ENCODE data around the gene DGCR8.

The DGCR8 gene

DNA sequence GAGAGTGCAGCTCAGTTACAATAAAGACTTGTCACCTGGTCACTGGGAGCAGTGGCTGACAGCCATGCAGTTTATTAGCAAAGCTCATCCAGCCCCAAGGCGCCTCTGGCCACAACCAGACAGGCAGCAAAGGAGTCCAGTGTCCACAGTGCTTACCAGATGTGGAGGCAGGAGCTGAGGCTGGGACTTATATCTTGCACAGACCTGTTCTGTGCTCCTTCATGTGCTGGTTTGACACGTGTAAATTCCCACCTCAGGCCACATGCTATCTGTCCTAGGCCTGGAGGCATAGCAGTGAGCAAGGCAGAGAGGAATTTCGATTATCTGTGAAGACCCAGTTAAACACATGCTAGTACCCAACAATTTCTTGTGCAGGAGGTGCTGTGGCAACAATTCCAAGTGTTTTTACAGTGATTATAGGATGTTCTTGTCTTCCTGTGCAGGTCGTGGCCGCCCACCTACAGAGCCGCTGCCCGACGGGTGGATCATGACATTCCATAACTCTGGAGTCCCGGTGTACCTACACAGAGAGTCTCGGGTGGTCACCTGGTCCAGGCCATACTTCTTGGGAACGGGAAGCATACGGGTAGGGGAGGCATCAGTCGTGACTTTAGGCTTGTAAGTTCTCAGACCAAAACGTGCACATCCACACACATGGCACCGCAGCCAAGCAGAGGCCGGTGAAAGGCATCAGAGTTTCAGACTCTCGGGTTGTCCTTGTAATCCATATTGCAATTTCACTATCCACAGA is 9.4 kb downstream of the DGCR8 start:
- no peak for DNase-seq (ENCODE audit: low read depth in 1 of 2, low spot score in 1 of 2)

DNA sequence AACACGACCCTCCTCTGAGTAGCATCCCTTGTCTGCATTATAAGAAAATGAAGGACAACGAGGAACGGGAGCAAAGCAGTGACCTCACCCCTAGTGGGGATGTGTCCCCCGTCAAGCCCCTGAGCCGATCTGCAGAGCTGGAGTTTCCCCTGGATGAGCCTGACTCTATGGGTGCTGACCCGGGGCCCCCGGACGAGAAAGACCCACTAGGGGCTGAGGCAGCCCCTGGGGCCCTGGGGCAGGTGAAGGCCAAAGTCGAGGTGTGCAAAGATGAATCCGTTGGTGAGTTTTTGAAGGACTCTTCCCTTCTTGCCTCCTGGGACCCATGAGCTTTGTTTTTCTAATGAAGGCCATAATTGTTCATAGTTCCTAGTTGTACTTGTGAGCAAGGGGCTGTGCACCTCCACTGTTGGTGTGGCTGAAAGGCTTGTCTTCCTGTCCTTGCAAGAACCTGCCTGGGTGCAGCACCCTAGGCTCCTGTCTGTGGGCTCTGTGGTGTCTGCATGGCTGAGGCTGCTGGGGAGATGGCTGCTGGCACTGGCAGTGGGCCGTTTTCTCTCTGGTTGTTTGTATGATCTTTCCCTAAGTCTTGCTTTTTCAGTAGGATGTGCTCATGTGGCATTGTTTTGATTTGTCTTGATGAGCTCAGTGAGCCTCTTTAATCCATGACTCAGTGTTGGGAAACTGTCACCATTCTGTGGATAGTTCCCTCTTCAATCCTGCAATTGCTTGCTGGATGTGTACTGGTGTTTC is 10.1 kb downstream of the DGCR8 start:
- DNase-seq (ENCODE audit: low read depth in 1 of 2, low spot score in 1 of 2), result no peak

DNA sequence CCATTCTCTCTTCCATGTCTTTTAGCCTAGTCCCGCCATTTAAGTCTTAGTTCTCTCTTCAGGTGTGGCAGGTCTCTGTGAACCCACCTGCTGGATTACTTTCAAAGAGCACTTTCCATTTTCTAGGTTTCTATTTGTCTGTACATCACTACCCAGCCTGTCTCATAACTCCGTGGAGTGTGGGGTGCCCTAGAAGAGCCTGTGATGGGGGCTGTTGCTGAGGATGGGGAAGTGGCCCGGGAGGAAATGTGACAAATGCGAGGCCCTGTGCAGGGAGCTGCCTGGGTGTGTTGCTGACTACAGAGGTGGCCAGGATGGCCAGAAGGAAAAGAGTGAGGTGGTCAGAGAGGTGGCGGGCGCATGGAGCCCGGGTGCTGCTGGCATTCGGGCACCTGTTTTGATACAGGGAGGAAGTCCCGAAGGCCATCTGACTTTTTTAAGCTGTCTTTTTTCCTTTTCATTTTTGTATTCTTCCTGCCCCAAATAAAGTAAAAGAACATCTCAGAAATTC is 10.7 kb downstream of the DGCR8 start:
- no peak for DNase-seq (ENCODE audit: low read depth in 1 of 2, low spot score in 1 of 2)

DNA sequence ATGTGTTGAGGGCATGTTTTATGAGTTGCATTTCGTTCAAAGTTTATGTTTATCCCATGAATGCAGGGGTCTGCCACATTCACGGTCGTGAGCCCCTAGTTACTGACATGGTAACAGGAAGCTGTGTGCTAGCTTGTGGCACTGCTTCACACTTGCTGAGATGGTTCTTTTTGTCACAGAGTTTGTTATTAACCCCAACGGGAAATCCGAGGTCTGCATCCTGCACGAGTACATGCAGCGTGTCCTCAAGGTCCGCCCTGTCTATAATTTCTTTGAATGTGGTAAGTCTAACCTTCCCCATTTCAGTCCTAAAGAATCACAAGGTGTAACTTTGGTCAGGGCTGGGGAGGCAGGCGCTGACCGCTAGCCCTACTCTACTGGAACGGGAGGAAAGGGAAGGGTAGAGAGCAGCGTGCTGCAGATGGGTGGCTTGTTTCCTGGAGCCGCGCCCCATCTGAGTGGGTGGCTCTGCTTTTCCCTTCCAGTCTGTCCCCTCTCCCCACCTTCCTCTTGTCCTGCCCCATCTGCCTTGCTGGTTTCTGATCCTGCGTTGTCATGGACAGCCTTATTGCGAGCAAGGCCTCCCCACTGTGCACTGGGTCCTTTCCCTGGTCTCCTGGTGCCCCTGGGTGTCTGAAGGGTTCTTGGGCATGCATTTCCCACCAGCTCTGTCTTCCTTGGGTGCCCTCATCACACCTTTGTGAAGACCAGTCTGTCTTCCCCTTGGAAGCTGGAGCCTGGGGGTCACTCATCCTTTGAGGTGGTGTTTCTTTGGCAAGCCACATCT is 11.8 kb downstream of the DGCR8 start:
- DNase-seq (ENCODE audit: low read depth in 1 of 2, low spot score in 1 of 2), result no peak

DNA sequence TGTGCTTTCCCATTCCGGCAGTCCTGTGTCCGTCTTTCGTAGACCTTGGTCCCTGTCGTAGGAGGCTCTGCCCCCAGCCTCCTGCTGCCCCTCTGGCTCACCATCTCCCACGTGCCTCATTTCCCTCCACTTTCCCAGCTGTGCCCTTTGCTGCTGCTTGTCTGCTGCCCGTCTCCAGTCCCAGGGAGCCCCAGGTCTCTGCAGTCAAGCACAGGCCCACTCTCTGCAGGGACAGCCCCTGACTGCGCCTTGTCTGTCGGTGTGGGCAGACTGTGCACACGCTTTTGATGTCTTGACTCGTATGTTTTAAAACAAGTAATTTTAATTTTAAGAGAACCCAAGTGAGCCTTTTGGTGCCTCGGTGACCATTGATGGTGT is 12.4 kb downstream of the DGCR8 start:
- no peak for DNase-seq (ENCODE audit: low read depth in 1 of 2, low spot score in 1 of 2)

DNA sequence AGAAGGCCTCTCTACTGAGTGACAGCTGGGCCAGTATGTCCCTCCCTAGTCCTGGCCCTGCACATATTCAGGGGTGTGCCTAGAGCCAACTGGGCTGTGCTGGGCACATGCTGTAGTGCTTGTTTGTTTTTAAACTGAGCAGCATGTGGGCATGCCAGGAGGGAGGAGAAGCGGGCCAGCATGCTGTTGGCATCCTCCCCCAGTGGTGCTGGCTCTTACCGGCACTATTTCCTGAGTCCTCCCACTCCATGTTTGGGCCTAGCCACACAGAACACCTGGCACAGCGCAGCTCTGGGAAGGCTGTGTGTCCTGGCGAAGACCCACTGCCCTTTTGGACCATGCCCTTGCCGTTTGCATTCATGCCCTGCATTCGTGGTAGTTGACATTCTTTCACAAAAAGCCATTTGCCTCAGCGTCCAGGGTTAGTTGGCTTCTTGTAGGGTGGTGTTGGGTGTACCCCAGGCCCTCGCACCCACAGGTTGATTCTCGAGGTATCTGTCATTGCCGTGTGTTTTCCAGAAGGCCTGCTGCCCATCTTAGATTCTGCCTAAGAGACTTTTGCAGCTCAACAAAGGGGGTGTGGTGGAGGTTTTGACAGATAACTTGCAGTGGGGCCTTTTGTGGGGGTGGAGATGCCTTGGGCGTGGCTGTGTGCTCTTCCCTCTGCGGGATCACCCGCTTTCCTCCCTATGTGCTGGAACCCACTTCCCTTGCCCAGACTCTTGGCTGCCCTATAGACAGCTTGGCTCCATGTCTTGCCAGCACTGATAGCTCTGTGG is 13.6 kb downstream of the DGCR8 start:
- no peak for DNase-seq (ENCODE audit: low read depth in 1 of 2, low spot score in 1 of 2)

DNA sequence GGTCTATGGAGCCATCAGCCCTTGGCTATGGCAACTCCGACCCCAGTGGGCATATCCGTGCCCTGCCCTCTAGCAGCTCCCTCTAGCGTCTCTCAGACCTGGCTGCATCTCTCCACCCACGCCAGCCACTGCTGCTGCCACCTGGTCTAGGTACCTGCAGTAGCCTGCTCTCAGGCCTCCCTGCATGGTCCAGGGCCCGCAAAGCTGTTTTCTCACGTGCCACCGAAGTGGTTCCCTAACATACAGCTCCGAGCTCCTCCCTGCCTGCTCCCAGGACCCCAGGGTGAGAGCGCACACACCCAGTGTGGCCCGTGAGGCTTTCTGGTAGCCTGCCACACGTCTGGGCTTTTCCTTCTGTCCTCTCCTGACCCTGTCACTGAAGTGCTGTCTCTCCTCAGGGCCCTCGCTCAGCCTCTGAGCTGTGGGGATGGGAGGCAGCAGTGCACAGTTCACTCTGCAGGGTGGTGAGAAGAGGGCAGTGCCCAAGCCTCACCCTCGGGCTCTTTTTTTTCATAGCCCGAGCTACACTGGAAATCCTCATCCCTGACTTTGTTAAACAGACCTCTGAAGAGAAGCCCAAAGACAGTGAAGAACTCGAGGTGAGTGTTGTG is 14.3 kb downstream of the DGCR8 start:
- DNase-seq (ENCODE audit: low read depth in 1 of 2, low spot score in 1 of 2), result no peak

DNA sequence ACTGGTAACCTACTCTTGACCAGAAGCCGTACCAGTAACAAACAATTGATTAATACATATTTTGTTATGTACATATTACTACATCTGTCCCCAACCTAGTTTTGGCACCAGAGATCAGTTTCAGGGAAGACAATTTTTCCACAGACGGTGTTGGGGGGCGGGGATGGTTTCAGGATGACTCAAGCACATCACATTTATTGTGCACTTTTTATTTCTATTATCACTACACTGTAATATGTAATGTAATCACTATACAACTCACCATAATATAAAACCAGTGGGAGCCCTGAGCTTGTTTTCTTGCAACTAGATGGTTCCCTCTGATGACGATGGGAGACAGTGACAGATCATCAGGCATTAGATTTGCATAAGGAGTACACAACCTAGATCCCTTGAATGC is 15.5 kb downstream of the DGCR8 start:
- no peak for DNase-seq (ENCODE audit: low read depth in 1 of 2, low spot score in 1 of 2)

DNA sequence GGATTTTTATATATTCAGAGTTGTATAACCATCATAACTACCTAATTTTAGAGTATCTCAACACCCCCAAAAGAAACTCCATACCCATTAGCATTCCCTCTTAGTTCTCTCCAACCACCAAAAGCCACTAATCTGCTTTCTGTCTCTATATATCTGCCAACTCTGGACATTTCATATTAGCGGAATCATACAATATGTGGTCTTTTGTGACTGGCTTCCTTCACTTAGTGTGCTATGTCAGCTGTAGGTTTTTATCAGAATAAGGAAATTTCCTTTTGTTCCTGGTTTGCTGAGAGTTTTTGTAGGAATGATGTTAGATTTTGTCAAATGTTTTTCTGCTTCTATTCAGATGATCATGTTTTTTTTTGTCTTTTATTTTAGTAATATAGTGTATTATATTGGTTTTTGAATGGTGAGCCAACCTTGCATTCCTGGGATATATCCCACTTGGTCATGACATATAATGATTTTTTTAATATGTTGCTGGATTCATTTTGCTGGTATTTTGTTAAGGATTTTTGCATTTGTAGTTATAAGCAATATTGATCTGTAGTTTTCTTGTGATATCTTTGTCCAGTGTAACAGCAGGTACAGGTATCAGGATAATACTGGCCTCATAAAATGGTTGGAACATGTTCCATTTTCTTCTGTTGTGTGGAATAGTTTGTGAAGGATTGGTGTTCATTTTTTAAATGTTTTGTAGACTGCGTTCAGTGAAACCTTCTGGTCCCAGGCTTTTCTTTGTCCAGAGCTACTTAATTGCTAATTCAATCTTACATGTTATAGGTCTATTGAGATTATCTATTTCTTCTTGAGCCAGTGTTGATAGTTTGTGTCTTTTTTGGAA is 16.8 kb downstream of the DGCR8 start:
- no peak for DNase-seq (ENCODE audit: low read depth in 1 of 2, low spot score in 1 of 2)

DNA sequence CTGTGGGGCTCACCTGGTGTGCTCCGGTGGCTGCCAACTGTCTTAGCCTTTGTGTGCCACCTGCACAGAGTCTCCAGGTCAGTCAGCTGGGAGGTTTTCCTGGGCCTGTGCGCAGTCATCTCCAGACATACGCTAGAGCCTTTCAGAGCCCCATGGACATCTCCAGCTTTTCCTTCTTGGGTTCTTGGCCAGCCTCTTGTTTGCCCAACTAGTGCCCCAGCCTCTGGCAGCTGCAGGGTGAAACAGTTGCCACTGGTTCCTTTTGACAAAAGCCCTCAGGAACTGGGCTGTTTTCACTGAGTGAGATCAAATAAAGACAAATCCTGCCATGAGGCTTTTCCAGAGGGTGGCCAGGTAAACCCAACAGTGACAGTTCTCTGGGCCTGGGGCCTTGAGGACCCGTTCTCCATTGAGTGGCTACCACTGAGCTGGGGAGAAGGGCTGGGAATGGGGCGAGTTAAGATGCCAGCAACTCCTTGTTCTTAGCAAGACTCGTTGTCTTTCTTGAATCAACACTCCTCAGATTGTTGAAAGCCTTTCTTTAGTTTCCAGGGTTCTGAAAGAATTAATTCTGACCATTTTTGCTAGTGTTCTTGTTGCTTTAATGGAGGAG is 19.2 kb downstream of the DGCR8 start:
- no peak for DNase-seq (ENCODE audit: low read depth in 1 of 2, low spot score in 1 of 2)

DNA sequence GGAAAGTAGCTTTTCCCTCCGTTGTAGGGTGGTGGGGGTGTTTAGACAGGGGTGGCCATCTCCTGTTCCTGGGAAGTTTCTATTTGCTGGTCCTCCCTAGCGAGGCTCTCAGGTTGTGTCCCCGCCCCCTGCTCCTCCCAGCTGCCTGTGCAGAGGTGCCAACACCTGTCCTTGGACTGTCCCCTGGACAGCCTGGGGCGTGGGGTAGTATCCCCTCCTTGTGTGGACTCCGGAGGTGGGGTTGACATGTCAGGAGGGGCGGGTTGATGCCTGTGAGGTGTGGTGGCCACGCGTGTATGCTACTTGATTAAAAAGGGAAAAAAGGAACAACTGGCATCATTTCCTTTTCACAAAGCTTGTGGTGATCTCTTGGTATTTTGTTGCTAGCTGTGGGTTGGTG is 21.6 kb downstream of the DGCR8 start:
- no peak for DNase-seq (ENCODE audit: low read depth in 1 of 2, low spot score in 1 of 2)

DNA sequence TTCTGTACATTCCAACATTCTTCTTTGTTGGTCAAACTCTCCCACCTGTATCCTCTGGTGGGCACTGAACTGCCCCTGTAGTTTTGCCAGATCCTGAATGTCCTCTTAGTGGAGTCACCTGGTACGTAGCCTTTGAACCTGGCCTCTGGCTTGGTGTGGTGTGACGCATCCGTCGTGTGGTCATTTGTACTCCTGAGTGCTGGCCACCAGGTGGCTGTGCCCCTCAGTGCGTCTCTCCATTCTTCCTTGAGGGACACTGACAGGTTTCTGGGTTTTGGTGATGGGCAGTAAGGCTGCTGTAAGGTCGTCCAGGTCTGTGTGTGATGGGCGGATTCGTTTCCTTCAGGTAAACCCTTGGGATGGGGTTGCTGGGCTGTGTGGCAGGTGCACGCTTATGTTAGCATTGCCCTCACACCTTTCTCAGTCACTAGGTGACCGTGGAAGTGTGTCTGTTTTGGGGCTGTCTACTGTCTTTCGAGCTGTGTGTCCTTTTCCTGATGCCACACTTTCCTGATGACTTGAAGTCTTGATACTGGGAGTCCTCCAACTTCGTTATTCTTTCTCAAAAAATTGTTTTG is 22.3 kb downstream of the DGCR8 start:
- no peak for DNase-seq (ENCODE audit: low read depth in 1 of 2, low spot score in 1 of 2)

DNA sequence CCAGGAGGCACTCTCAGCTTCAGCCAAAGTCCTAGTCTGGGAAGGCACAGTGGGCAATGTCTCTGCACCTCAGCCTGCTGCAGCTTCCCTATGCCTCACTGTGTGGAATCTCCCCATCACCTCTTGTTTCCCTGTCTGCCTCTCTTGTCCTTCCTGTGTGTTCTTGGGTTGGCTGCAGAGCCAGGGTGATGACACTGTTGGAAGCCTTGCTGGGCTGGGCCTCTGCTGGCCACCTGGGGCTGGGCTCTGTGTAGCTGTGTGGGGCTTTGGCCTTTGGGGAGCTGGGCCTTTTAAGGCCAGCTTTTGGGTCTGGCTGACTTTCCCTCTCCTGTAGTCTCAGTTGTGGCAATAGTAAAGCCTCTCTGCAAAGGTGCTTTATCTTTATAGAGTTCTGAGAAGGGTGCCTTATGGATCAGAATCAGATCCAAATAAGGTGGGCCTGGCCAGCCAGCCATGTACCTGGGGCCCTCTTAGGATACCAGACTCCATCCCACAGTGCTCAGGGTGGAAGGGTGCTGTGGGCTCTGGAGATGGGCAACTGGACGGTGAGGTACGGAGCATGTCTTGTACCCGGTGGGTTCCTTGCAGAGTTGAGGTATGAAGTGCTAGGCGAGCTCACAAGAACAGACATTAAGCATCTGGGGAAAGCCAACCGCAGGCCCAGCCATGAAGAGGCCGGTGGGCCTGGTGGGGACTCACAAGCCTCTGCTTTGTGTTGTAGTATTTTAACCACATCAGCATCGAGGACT is 25.6 kb downstream of the DGCR8 start:
- no peak for DNase-seq (ENCODE audit: low read depth in 1 of 2, low spot score in 1 of 2)

DNA sequence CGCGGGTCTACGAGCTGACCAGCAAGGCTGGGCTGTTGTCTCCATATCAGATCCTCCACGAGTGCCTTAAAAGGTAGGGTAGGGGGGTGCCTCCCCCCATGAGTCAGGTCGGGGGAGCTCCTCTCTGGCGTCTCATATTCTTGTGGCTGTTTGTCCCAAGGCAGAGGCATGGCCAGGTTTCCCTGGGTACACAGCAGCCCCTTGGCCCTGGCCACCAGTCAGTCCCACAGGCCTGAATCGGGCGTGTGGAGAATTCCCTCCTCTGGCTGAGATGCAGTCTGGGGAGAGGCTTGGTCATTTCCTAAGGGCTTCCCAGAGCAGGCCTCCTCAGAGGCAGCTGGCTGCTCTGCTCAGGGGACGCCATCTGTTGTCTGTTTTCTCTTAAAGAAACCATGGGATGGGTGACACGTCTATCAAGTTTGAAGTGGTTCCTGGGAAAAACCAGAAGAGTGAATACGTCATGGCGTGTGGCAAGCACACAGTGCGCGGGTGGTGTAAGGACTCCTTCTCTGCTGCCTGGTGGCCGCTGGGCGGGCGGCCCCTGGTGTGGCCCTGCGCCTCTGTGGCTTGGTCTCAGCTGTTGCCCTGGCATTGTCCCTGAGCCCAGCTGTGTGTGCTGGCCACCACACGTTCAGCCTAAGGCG is 26.3 kb downstream of the DGCR8 start:
- DNase-seq (ENCODE audit: low read depth in 1 of 2, low spot score in 1 of 2), result no peak

DNA sequence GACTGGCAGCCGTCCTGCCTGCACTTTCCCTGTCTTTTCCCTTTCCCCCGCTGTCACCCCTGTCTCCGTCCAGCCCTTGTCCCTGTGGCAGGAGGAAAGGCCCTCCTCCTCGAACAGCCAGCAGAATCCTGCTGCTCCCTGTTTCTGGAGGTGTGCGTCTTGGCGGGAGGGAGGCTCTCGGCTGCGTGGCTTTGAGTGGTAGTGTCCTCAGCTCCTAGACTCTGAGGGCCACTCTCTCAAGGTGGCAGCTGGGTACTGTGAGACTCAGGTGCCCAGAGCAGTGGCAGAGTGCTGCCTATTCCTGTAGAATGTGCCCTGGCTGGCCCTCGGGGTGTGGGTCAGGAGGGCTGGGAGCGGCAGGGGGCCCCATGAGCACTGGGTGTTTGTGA is 26.8 kb downstream of the DGCR8 start:
- no peak for DNase-seq (ENCODE audit: low read depth in 1 of 2, low spot score in 1 of 2)

DNA sequence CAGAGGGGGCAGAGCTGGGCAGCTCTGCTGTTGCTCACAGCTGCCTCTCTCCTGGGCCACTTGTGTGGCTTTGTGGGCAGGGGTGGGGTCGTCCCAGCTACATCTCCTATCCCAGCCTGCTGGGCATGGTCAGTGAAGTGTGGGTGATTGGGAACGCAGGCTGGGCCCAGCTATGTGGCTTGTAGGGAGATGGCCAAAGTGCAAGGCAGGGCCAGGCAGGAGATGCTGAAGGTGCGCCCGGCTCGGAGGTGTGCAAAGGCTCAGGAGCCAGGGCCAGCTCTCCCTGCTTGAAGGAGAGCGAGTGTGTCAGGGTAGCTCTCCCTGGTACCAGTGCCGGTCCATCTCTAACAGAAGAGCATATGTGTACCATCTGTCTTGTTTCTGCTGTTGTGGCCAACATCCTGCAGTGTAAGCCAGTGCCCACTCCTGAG is 27.4 kb downstream of the DGCR8 start:
- DNase-seq (ENCODE audit: low read depth in 1 of 2, low spot score in 1 of 2), result no peak

DNA sequence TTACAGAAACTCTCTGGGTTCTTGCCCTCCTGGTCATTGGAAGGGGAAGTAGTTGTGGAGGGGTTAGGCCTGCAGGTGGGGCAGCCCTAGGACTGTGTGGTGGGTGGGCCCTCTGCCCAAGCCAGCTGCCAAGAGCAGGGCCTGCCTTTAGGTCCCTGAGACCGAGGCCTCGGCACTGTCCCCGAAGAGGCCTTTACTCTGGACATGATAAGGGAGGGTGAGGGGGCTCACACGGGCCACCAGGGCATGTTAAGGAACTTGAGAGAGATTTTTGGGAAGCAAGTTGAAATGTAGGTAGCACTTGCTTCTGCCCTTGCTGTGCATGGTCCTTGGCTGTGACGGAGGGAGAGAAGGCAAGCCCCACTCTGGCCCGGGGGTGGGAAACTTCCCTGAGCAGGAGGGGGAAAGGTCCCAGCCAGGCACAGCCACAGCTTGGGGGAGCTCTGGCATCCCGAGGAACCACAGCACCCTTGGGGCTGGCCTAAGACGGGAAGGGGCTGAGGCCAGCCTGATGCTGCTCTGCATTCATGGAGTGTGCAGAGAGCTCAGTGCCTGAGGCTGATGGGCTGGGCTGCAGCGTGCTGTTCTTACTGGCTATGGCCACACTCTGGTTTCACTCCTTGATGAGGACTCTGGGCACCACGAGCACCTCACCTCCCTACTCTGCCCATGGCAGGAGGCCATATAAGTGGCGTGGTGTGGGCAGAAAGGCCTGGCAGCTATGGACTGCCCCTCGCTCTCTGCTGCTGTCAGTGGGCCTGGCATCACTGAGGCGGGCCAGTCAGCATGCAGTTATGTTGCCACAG is 28.1 kb downstream of the DGCR8 start:
- DNase-seq (ENCODE audit: low read depth in 1 of 2, low spot score in 1 of 2), result no peak

Measured in stimulated activated CD4-positive, alpha-beta T cell treated with anti-CD3 and anti-CD28 coated beads, Interleukin-15, amount 100 ng/mL, for 1 hour (primary cell).